Thyroid gland (tissue), 4 donors: Measurements from ENCODE around the gene PGF.

Experiments used
- POLR2A ChIP-seq, 2 donors: fragments of 450-650 bp; IDR thresholded peaks; one replicate each; pipeline ENCODE4 v1.6.1; 2017; ENCODE audit warnings: antibody characterized with exemption in 2 of 2, mild to moderate bottlenecking in 2 of 2, moderate library complexity in 1 of 2
- TF ChIP-seq, protein P1 (sequence below), 6 experiments: fragments of 200-600 bp in 3 of 6; fragments of 450-650 bp in 3 of 6; sonication (generic) in 3 of 6; IDR thresholded peaks; one replicate each; pipeline ENCODE4 v1.5.1; 2016 to 2019; ENCODE audit warnings: antibody characterized with exemption in 6 of 6, mild to moderate bottlenecking in 2 of 6, inconsistent platforms in 1 of 6, moderate library complexity in 1 of 6

GRCh38 chr14:74988993-74989392 is 33.6 kb upstream of the PGF start:
- TF ChIP-seq, protein P1, sequence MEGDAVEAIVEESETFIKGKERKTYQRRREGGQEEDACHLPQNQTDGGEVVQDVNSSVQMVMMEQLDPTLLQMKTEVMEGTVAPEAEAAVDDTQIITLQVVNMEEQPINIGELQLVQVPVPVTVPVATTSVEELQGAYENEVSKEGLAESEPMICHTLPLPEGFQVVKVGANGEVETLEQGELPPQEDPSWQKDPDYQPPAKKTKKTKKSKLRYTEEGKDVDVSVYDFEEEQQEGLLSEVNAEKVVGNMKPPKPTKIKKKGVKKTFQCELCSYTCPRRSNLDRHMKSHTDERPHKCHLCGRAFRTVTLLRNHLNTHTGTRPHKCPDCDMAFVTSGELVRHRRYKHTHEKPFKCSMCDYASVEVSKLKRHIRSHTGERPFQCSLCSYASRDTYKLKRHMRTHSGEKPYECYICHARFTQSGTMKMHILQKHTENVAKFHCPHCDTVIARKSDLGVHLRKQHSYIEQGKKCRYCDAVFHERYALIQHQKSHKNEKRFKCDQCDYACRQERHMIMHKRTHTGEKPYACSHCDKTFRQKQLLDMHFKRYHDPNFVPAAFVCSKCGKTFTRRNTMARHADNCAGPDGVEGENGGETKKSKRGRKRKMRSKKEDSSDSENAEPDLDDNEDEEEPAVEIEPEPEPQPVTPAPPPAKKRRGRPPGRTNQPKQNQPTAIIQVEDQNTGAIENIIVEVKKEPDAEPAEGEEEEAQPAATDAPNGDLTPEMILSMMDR (IDR thresholded peaks at IDR 0.05): no peak
- no peak for TF ChIP-seq POLR2A (IDR thresholded peaks at IDR 0.05)
